GM12864 (cell line): ENCODE data around the gene IST1.

Experiments
- DNase-seq: peaks from one replicate; pipeline ENCODE4 v3.0.0-alpha.2; 2011; ENCODE audit warnings: low read depth
- H3K4me3 ChIP-seq: 2 replicates; pipeline ENCODE4 v1.5.1; 2011; ENCODE audit warnings: mild to moderate bottlenecking, low read depth, low read length, control low read depth
- CTCF ChIP-seq: IDR thresholded peaks from 2 replicates; pipeline ENCODE4 v1.5.1; 2011; ENCODE audit warnings: low read depth, mild to moderate bottlenecking, moderate library complexity, low read length, control low read depth, inconsistent platforms; ENCODE audit errors: missing control alignments

The IST1 gene

GRCh38 chr16:71893888-71894228 is 1.5 kb upstream of the IST1 start:
- H3K4me3 ChIP-seq = peak overlapping the region; percentile 93
- no peak for TF ChIP-seq CTCF
- DNase-seq = no peak

GRCh38 chr16:71894229-71894920 is 956 bp upstream of the IST1 start:
- no peak for DNase-seq
- H3K4me3 ChIP-seq = peak overlapping the region; percentile 93
- peak; percentile 18 for TF ChIP-seq CTCF

- TF ChIP-seq CTCF = no peak
- no peak for DNase-seq
These were observed 491 bp downstream of the IST1 start for GRCh38 chr16:71895679-71896365.

GRCh38 chr16:71896764-71897368 is 1.5 kb downstream of the IST1 start:
- peak overlapping the region; percentile 93 for H3K4me3 ChIP-seq
- no peak for TF ChIP-seq CTCF
- no peak for DNase-seq

More at GRCh38 chr16:71895679-71896365, 491 bp downstream of the IST1 start:
- H3K4me3 ChIP-seq = peak overlapping the region; percentile 93

GRCh38 chr16:71899171-71899570 is 3.8 kb downstream of the IST1 start:
- no peak for DNase-seq
- no peak for TF ChIP-seq CTCF
- H3K4me3 ChIP-seq = no peak overlapping the region

- no peak for DNase-seq
- H3K4me3 ChIP-seq = no peak overlapping the region
- TF ChIP-seq CTCF = no peak
These were observed 7.5 kb downstream of the IST1 start for GRCh38 chr16:71902656-71903365.
